ENCODE results near the gene CTIF.

- no peak for TF ChIP-seq CTCF (IDR thresholded peaks at IDR 0.05 in 8 of 11, conservative IDR thresholded peaks at IDR 0.05 in 3 of 11)
- TF ChIP-seq POLR2A (IDR thresholded peaks at IDR 0.05): no peak
Measured at GRCh38 chr18:48674758-48675351, 136.0 kb downstream of the CTIF start.
